DLD1 (cell line): Measurements from ENCODE around the gene GUCY1A2.

Experiments used
- in situ Hi-C: cut with HindIII; loops from 2 replicates; pipeline ENCODE4 v1.10.0; 2017; ENCODE audit warnings: low sequenced_read_pairs

GUCY1A2 gene

GRCh38 chr11:106679581-106679980 lies 338.7 kb downstream of the GUCY1A2 start:
- in situ Hi-C loops = no loop called here

DNA sequence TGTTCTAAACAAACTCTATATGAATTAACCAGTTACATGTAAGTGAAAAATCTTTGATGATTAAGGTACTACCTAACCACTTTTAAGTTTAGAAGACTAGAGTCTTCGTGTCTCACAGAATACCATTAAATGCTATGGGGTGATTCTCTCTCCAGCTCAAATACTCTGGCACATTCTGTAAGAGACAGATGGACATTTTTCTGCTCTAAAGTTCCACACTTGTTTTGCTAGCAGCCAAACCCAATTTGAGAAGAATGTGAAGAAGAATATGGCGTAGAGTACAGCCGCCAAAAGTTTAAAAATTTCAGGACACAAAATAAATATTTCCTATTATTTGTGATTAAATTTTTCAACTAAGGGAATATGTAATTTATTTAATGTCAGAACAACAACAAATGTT lies 339.1 kb downstream of the GUCY1A2 start:
- in situ Hi-C loops = no loop called here

DNA sequence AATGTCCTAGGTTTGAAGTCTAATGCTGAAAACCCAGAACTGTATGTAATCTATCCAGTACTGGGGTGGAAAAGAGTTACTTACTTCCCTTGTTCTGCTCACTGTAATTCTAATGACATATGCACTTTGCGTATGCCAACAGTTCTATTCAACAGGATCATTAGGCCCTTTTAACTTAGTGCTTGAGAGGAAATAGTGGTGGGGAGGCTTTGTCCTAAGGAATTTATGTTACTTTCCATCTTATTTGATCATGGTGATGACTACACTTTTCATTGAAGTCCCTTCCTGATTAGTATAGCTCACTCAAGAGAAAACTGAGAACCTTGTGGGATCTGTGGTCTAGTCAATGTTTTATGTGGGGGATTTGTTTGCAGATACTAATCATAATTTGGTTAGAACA lies 348.2 kb downstream of the GUCY1A2 start:
- in situ Hi-C loops = no loop called here

GRCh38 chr11:106668147-106668546 lies 350.1 kb downstream of the GUCY1A2 start:
- in situ Hi-C loops = no loop called here

- in situ Hi-C loops = no loop called here
Observed at GRCh38 chr11:106656646-106657045, 361.6 kb downstream of the GUCY1A2 start.

GRCh38 chr11:106644824-106645223 lies 373.5 kb downstream of the GUCY1A2 start:
- in situ Hi-C loops = no loop called here

DNA sequence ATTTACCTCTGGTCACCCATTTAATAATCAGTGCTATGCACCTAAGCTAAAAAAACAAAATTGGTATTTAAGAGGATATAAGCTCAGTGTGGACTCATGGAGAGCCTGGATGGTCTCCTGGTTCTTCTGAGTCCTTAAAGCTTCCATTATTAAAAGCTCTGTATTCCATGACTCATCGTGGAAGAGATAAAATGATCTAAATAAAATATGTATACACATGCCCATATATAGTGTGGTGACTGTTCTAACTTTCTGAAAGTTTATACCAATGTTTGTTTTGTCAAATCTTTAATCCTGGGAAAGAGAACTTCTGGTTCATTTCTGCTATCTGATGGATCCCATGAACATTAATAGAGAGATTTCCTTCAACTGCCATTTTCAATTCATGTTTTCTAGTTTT lies 375.9 kb downstream of the GUCY1A2 start:
- in situ Hi-C loops = no loop called here

DNA sequence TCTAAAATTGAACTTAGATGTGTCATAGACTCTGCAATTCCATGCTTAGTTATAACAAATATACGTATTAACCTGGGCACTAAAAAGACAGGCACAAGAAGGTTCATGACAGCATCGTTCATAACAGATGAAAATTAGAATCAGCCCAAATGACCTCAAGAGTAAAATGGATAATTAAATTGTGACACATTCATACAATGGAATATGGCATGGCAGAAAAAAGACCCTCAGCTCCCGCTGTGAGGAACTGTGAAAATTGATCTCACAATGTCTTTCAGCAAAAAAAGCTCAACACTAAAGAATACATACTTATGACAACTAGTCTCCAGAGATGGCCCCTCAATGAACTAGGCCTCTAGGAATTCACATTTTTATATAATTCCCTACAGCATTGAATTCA lies 386.0 kb downstream of the GUCY1A2 start:
- in situ Hi-C loops = no loop called here

GRCh38 chr11:106627694-106628093 lies 390.6 kb downstream of the GUCY1A2 start:
- in situ Hi-C loops = no loop called here

GRCh38 chr11:106625566-106625965 lies 392.7 kb downstream of the GUCY1A2 start:
- in situ Hi-C loops = no loop called here

DNA sequence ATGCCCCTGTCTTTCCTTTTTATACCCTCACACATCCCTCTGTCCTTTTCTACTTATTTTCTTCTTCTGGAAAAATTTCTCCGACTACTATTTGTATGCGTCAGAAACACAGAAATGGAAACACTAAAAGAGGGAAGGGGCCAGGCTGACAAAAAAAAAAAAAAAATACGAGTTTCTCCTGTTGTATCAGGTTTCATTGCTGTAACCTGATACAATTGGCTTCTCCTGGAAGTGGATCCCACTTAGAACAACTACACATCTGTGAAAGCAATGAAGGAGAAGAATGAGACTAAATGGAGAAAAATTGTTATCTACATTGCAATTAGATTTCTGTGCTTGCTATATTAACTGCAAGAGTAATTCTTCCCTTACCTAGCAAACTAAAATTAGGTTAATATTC lies 393.9 kb downstream of the GUCY1A2 start:
- in situ Hi-C loops = no loop called here
